NB4 (cell line): ENCODE measurements around the gene NXPH1.

ENCODE experiments used
- DNase-seq: peaks from one replicate; pipeline ENCODE4 v3.0.0; 2010; ENCODE audit warnings: low read depth
- H3K4me3 ChIP-seq: one replicate; pipeline ENCODE4 v1.5.1; 2011; ENCODE audit warnings: mild to moderate bottlenecking, low read depth, low read length, moderate library complexity
- CTCF ChIP-seq: IDR thresholded peaks from one replicate; pipeline ENCODE4 v1.5.1; 2012; ENCODE audit warnings: low read depth, low read length
- MAX ChIP-seq: IDR thresholded peaks from 2 replicates; pipeline ENCODE4 v1.6.1; 2011; ENCODE audit warnings: low read depth, low read length
- MYC ChIP-seq: IDR thresholded peaks from 2 replicates; pipeline ENCODE4 v1.6.1; 2011; ENCODE audit warnings: low read depth, low read length
- POLR2A ChIP-seq: IDR thresholded peaks from 2 replicates; pipeline ENCODE4 v1.6.1; 2011; ENCODE audit warnings: mild to moderate bottlenecking; ENCODE audit not compliant: insufficient read length; ENCODE audit errors: extremely low read depth

NXPH1 gene

GRCh38 chr7:8773518-8773917, 340.1 kb downstream of the NXPH1 start:
- no peak for DNase-seq
- TF ChIP-seq MAX (no peak), CTCF (no peak), POLR2A (no peak), MYC (no peak)
- no peak overlapping the region for H3K4me3 ChIP-seq

- no peak overlapping the region for H3K4me3 ChIP-seq
- no peak for TF ChIP-seq MYC
- TF ChIP-seq CTCF, result no peak
- no peak for TF ChIP-seq POLR2A
- no peak for TF ChIP-seq MAX
- DNase-seq, result no peak
These were observed 345.1 kb downstream of the NXPH1 start for GRCh38 chr7:8778459-8778858.

- TF ChIP-seq POLR2A (no peak), CTCF (no peak), MAX (no peak), MYC (no peak)
- no peak for DNase-seq
- H3K4me3 ChIP-seq, result no peak overlapping the region
These were observed 347.8 kb downstream of the NXPH1 start for GRCh38 chr7:8781166-8781565.

GRCh38 chr7:8783229-8783628, 349.8 kb downstream of the NXPH1 start:
- no peak for DNase-seq
- no peak for TF ChIP-seq MAX
- no peak for TF ChIP-seq POLR2A
- TF ChIP-seq MYC, result no peak
- no peak for TF ChIP-seq CTCF

GRCh38 chr7:8785081-8785480, 351.7 kb downstream of the NXPH1 start:
- no peak overlapping the region for H3K4me3 ChIP-seq
- TF ChIP-seq MYC (no peak), CTCF (no peak), POLR2A (no peak), MAX (no peak)
- no peak for DNase-seq

More at GRCh38 chr7:8783229-8783628, 349.8 kb downstream of the NXPH1 start:
- no peak overlapping the region for H3K4me3 ChIP-seq

GRCh38 chr7:8800986-8801385, 367.6 kb downstream of the NXPH1 start:
- no peak overlapping the region for H3K4me3 ChIP-seq
- DNase-seq, result peak; percentile 19
- TF ChIP-seq MYC (no peak), POLR2A (no peak), MAX (no peak), CTCF (no peak)
